Inferior parietal cortex (tissue), 1 donor: ENCODE measurements around the gene PTPRN2.

Experiments used
- DNase-seq: peaks from one replicate; pipeline ENCODE4 v3.0.0-alpha.2; 2016; ENCODE audit errors: extremely low spot score

PTPRN2 gene

DNA sequence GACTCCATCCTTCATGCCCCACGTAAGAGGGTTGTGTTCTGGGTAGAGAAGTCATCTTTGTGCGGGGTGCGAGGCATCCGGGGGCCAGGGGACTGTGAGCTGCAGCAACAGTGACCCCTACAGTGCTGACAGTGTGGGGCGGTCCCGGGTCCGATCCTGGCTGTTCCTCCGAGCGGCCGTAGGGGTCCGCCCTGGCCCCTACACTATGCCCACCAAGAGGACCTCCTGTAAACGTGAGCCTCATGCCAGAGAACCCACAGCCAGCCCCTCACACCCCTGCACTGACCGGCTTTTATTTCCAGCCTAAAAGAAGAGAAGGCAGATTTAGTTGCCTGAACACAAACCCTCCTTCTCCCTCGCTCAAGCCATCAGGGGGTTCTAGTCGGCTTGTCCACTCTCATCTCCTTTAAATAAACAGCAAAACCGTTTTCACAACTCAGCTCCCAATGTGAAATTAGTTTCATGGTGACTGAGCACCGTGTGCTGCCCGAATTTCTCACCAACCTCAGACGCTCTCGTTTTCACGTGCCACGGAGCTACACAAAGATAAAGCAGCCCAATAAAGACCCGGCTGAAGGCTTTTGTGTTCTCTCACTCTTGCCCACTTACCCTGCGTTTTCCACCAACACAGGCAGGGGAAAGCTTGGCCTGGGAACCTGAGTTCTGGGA, 588.6 kb downstream of the PTPRN2 start:
- DNase-seq: no peak

DNA sequence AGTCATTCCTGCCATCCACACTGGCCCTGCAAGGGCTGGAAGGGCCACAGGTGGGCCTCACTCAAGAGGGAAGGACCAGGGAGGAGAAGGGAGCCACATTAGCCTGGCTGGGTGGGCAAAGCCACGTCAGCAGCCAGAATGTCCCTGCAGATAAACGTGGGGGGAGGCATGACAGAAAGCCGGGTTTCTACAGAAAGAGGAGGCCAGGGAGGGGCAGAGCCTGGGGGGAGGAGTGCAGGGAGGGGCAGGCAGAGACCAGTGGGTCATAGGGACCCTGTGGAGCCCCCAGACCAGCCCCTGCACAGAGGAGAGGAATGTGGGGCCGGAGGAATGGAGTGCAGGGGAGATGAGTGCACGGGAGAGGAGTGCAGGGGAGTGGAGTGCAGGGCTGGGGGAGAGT, 590.2 kb downstream of the PTPRN2 start:
- no peak for DNase-seq

DNA sequence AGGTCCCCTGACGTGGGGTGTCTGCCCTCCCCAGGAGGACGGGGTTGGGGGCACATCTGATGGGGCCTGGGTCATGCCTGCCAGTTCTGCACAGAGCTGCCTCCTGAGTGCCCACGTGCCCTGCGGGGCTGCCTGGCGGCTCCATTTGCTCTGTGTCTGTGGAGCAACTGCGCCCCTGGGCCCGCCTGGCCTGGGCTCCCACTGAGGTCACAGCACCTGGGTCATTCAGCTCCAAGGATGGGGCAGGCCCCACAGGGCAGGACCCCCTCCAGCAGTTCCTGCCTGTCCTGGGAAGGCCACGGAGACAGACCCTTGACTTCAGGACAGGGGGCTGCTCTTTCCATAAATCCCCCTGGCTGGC, 590.6 kb downstream of the PTPRN2 start:
- no peak for DNase-seq

DNA sequence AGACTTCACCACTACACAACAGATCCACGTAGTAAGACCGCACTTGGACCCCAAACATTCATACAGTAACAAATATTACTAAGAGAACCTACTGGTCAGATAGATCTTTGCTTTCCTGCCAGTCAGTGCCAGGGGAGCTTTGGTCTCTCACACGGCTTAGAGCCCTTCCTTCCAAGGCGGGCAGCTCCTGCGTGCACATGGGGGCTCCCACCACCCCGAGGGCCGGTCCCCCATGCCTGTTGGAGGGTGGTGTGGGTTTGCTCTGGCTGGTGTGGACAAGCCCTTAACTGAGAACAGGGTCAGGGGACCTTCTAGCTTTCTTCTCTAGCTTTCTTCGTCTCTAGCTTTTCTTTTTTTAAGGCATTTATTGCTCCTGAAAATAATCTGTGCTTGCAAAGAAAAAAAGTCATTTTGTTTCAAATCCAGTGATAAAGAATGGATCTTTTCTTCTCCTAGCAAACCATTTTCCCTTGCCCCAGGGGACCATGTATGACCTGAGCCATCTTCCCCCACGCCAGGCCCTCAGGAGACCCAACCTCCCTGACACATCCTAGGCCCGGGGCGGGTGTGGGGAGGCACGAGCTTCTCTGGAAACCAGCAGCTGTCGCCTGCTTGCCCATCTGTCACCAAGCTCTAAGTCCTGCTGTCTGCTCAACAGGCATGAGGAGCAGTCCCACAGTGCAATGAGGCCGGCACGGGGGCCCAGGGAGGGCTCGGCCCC, 591.1 kb downstream of the PTPRN2 start:
- DNase-seq: no peak

DNA sequence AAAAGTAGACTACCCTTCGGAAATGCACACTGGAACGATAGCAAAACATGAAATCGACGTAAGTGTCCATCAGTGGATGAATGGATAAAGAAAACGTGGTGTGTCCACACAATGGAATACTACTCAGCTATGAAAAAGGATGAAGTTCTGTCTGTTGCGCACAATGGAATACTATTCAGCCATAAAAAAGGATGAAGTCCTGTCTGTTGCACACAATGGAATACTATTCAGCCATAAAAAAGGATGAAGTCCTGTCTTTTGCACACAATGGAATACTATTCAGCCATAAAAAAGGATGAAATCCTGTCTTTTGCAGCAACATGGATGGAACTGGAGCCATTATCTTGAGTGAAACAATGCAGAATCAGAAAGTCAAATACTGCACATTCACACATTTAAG, 591.8 kb downstream of the PTPRN2 start:
- DNase-seq: no peak

DNA sequence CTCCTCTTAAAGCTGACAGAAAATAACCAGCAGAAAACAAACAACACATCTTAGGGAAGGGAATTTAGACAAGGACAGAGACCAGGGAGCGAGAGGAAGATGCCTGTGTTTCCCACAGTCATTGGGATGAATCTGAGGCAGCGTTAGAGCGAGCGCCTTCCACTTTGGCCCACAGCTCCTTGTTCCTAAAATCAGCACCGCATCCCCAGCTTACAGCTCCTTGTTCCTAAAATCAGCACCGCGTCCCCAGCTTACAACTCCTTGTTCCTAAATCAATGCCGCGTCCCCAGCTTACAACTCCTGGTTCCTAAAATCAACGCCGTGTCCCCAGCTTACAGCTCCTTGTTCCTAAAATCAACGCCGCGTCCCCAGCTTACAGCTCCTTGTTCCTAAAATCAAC, 593.3 kb downstream of the PTPRN2 start:
- DNase-seq: no peak

DNA sequence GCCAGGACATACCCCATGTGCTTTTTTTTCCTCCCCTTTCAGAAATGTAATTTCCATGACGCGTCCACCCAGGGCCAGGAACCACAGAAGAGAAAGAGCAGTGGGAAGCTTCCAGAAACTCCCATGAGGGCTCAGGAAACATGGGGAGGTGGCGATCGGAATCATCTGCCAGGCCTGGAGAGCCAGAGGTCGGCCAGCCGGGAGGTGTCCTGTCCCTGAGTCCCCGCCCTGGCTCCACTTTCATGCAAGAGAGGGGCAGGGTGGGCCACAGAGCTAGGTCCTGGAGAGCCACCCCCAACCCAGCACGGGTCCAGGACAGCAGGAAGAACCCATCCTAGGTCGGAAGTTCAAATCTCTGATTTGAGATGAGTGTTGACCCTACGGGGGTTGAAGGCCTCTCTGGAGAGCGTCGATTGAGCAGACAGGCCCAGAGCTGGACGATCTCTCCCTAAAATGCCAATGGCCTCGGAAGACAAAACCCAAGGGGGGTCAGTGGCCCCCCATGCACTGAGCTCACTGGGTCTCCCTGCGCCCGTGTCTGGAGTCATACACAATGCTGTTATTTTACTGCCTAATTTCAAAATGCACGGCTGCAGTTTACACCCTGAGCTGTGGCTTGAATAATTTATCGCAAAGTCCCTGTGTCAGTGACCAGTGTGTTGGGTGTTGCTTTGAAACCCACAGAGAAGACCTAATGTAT, 594.1 kb downstream of the PTPRN2 start:
- DNase-seq: no peak

DNA sequence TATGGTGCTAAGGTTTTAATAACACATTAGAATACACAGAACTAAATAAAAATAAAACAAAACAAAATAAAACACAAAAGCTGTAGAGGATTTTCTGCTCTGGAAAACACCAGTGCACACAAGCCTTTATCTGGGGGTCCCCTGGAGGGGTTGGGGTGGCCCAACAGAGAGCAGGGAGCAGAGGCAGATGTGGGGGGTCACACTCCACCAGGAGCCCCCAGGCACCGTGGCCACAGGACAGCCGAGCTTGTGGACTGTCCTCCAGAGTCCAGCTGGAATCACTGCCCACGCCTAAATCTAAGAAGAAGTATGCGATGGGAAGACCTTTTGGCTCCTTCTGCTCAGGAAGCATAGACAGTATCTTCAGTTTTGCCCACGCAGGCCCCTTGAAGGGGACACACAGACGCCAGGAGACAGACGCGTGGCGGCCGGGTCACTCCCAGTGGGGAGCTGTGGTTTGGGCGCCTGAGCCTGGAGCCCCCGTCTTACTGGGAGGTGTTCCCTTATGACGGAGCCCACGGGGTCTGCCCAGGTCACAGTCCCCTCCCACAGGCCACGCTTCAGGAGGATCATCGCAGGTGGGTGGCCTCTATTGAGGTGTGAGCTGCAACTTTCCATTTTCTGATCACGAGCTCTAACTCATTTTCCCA, 595.0 kb downstream of the PTPRN2 start:
- no peak for DNase-seq

DNA sequence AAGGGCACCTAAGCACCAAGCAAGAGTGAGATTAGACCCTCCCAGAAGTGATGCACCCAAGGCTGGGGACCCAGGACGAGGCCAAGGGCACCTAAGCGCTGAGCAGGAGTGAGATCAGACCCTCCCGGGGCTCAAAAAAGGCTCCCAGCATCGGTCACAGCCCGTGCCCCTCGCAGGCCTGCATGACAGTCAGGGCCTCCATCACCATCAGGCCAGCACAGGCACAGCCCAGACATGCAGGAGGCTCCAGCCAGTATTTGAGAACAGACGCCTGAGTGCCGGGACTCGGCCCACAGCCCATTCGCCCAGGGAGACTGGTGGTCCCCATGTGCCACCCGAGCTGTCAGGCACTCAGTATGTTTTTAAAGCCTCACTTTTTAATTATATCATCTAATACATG, 595.9 kb downstream of the PTPRN2 start:
- DNase-seq: no peak

DNA sequence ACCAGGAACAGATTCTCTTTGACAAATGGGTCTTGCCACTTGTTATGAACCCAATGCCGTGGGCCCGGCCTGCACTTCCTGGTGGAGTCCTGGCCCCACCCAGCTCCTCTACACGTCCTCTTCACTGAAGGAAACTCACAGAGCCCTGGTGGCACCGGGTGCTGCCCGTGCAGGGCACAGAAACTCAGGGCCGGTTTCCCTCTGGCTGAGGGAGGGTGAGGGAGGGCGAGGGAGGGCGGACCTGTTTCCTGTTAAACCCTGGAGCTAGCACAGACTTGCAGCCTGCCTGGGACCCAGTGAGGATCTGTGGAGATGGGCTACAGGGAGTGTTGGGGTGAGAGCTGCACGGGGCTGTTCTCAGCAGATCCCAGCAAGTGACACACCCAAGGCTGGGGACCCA, 596.3 kb downstream of the PTPRN2 start:
- no peak for DNase-seq

DNA sequence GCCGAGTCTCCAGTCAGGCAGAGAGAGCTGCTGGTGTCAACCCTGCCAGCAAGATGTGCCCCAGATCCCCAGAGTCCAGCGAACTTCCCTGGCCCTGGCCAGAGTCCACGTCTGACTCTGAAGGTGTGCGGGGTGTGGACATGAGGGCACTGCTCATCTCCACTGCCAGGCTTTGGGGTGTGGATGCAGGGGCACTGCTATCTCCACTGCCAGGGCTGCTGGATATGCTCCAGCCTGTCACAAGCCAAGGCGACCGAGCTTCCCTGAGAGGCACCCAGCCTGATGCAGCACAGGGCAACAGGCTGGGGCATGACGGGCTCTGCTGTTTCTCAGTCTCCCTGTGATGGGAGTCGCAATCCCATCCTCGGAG, 596.8 kb downstream of the PTPRN2 start:
- no peak for DNase-seq

DNA sequence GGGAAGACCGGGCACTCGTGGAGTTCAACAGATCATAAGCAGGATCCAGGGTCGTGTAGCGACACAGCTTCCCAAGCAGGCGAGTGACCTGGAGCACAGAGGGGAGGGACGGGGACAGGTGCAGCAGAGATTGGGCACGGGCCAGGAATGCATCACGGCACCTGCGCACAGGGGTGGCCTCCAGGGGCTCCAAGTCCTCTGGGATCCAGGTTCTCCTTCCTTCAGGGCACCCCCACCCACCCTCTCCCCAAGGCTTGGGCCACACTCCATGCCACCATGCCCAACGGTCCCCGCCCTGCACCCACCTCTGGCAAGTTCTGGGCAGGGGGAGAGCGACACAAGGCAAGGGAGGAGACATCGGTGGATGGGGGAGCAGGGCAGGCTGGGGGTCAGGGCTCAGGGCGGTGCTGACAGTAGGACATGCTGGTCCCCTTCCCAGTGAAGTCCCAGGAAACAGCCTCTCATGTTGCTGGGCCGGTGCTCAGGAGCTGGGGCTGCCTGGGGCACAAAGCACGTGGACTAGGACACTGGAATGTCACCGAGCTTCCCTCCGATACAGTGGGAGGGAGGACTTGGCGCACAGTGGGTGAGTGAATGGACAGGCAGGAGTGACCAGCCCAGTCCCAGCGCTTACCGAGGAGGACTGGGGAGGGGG, 597.3 kb downstream of the PTPRN2 start:
- DNase-seq: no peak

DNA sequence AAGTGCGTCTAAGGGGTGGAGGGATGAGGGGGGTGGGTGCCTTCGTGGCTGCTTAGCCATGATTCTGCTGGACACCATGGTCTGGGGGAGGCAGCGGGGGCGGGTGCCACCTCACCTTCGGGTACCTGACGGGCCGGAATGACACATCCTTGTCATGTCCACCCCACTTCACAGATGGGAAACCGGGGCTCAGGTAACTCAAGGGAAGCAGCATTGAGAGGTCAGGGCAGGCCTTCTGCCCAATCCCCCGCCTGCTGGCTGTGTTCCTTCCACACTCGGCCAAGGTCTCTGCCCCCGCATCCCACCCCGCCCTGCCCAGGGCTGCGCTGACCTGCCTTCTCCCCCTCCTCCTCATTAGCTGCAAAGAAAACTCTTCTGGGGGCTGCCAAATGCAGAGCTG, 598.0 kb downstream of the PTPRN2 start:
- DNase-seq: no peak

DNA sequence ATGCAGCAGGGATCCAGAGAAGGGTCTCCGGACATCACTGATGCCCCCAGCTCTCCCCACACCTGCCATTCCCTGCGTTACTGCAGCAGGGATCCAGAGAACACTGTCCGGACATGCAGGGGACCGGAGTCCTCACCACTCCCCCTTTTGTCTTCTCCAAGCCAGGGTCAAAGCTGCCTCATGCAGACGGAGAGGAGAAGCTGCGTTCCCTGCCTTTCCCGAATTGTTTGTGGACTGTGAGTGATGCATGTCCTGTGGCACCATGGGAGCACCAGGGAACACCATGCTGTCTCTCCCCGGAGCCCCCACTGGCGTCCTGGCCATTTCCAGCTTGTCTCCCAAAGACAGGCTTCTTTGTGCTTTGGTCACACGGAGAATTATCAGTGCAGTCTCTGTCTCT, 599.7 kb downstream of the PTPRN2 start:
- no peak for DNase-seq

DNA sequence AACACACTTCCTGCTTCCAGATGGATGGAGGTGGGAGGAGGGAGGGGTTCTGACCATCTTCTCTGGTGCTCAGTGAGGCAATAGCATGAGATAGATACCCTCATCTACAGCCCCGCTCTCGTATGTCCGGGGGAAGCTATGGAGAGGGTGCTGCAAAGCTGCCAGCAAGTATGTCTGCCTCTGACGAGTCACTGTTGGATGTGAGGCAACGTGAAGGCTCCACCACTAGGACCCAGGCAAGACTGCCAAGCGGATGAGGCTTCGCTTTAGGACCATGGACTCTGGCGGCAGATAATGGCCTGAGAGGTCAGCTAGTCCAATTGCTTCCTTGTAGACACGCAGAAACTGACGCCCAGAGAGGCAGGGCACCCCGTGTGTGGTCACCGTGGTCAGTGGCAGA, 601.6 kb downstream of the PTPRN2 start:
- DNase-seq: no peak

DNA sequence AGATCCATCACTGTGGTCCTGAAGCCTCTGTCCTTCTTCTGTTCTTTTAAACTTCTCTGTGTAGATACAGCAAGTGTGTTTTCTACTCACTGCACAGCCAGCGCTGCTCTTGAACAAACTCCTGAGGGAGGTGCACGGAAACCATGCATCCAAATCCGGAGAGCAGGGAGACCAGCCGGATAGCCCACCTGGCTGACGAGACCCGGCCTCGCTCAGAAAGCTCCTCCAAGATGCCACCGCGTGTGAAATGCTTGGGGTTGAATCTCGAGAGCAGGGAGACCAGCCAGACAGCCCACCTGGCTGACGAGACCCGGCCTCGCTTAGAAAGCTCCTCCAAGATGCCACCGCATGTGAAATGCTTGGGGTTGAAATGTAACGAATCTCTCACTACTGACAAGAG, 602.0 kb downstream of the PTPRN2 start:
- no peak for DNase-seq

DNA sequence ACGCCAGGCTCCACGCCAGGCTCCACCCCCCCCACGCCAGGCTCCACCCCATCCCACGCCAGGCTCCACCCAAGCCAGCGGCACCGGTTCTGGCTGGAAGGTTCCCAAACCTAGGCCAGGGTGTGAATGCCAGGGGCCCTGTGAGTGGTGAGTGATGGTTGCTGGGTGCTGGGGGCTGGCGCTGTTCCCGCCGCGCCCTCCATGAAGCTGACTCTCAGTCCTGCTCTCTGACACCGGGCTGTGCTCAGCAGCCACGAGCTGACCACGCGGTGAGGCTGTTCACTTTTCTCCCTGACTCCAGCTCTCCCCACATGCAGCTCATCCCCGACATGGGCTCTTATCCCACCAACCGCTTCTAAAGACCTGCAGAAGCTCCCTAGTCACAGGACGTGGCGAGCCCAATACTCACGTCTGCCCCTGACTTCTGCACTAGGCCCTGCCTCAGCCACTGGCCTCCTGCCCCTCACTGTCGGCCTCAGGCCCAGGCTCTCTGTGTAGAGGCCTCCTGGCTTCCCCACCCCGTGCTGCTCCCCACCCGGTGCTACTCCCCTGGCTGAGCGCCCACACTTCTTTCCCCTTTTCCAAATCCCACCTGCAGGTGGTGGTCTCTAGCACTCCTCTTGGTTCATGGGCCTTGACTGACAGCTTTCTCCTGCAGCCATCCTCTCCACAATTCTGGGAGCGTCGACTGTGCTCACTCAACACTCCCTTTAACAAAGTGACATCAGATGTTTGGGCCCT, 603.0 kb downstream of the PTPRN2 start:
- DNase-seq: no peak

DNA sequence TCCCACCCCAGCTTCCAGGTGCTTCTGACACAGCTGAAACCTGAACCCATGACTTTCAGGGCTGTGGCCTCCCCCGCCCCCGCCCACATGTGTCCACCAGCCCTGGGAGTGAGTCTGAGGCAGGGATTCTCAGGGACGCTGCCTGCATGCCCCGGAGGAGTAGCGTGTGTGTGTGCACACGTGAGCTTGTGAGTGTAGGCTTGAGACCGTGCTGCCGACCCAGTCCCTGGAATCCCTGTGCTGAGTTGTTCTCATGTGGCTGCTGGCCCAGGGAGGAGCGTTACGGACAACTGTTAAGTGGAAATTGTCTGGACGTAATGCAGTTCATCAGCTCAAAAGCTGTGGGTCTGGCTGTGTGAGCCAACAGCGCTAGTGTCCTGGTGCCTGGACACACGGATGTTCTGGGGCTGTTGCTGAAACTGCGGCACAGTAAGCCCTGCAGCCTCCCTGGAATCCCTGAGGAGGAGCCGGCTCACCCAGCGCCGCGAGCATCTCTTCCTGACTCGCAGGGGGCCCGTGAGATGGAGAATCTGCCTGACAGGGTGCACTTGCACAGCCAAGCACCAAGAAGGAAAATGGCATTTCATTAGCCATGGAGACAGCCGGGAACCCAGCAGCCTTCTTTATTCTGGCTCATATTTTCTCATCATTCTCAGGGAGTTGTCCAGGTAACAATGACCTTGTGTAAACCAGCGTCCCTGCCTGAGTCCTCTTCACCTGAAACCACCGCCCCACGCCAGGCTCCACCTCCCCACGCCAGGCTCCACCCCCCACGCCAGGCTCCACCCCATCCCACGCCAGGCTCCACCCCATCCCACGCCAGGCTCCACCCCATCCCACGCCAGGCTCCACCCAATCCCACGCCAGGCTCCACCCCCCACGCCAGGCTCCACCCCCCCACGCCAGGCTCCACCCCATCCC, 603.9 kb downstream of the PTPRN2 start:
- DNase-seq: no peak

DNA sequence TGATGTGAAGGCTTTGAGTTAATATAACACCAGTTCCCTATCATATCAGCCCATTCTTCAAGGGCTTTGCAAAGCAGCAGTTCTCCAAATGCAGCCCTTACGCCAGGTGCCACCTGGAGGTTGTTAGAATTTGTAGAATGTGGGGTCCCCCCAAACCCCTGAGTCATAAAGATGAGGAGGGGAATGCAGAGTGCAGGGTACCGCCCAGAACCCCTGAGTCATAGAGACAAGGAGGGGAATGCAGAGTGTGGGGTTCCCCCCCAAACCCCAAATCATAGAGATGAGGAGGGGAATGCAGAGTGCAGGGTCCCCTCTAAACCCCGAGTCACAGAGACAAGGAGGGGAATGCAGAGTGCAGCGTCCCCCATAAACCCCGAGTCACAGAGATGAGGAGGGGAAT, 605.8 kb downstream of the PTPRN2 start:
- no peak for DNase-seq

DNA sequence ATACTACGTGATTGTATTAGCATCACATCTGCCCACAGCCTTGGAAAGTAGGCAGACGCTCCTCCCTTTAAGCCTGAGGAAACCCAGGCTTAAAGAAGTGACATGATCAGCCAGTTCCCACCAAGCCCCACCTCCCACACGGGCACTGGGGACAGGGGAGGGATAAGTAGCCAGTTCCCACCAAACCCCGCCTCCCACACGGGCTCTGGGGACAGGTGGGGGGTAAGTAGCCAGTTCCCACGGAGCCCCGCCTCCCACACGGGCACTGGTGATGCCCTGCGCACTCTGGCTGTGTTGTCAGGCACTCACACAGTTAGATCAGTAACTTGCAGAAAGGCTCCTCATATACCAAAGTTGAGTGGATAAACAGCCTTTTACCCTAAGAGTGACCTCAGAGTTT, 606.8 kb downstream of the PTPRN2 start:
- no peak for DNase-seq
